ENCODE data around the gene ARPP21.

ARPP21 gene

DNA sequence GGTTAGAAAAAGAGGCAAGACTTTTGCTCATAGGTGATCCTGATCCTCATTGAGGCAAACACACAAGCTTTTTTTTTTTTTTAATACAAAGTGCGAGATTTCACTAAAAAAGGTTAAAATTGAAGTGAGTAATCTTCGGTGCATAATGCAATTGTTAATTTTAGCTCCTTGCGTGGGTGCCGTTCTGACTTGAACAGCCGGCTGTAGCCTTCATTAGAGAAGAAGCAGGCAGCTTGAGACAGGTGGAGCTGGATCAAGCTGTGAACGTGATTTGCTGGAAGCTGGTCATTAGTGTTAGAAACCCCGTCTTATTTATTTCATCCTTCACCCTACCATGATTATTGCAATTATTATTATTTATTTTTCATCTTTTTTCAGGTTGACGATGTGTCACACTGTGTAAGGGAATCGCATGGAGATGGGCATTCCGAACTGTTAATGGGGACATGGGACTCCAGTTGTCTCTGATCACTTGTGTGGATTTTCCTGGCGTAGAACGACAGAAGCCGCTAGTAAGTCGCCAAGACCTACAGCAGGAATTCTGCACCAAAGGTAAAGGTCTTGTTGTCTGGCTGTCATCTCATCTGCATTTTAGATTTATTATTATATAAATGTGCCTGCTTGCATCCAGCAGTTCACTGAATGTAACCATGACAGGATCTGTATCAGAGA is 40.2 kb downstream of the ARPP21 start:
- DNase-seq, result no peak

DNA sequence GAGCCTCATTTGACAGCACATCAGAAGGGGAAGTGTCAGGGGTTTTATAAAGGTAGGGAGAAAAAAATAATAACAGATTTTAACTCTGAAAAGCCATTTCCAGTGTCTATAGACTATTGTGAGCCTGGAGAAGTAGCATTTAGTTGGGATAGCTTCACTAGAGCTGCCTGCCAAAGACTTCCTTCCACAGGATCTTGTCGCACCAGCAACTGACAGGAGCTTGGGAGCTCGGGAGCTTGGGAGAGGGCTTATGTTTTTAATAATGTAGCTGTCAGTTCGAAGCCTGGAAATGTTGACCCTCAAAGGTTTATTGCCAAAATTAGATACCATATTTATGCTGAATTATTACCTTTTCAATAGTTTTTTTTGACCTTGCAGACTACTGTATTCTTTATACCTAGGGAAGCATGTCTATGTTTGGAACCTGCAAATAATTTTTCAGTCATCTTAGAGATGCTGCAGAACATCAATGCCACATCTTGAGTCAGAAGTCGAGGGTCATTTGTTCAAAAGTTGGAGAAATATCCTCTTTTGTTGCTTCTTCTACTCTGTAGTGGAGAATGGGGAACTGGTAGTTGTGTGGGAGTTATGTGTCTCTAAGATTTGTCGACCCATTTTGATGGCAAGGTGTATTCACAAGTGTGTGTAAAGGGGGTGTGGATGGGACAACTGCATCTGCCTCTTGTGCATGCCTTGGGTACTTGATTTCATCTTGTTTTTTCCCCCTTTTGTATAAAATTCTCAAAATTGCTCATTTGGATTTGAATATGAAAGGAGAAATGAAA is 41.7 kb downstream of the ARPP21 start:
- no peak for DNase-seq

DNA sequence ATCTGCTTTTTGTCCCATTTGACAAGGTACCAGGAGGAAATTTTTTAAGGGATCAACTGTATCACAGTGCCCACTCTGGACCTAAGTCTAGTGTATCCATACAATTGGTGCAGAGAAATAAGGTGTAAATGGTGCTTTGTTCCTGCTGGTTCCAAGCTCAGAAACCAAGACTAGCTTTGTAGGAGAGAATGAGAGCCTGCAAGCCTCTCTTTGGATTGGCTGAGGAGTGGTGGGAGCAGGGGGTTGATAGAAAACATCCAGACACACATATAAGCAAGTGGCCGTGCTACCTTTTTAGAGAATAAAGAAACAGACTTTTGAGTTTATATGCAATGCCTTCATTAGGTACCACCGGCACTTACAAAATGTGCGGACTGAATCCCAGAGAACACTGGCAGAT is 45.8 kb downstream of the ARPP21 start:
- DNase-seq, result no peak

DNA sequence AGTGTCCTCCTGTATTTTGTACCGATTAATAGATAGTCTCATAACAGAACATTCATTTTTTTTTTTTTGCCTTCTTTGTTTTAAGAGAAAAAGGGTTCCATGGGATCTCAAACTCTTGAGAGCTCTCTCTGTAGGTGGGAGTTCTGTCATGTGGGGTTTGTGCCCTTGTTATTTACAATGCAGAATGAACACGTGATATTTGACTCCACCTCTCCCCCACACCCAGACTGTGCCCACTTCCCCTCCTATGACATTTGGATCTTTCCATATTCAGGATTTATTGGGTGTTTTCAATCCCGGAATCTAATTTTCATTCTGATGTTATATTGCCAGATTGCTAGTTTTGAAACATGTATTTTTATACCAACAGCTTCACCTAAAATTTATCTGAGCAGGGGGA is 49.5 kb downstream of the ARPP21 start:
- no peak for DNase-seq

DNA sequence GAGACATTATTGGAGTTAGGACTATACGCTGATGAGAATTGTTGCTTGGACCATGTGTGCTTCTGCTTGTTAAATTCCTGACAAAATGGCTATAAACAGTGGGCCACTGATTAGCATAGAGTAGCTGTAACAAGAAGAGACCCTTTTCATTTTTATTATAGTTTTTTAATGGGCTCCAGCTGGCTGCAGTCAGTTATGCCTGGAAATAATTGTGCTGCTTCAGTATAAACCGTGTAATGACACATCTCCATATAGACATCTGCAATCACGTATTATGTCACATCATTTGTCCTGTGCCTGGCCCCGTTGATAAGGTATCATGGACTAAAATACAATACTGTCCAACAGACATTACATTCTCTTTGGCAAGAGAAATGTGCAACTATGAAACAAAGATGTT is 50.9 kb downstream of the ARPP21 start:
- DNase-seq, result no peak

DNA sequence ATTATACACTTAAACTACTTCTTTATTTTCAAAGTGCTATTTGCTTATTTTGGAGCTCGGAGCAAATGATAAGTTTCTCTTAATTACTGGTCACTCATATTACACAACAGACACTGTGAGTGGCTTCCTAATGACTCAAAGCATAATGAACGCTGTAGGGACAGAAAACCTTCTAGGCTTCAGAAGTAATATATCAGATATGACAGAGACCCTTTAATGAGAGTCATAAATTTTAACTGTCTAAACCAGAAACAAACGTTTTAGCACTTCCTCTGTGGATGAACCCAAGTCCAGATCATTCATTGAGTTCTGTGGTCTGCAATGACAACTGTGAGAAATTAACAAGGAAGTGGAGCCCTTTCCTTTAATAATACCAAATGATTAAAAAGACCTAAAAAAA is 66.6 kb downstream of the ARPP21 start:
- no peak for DNase-seq

DNA sequence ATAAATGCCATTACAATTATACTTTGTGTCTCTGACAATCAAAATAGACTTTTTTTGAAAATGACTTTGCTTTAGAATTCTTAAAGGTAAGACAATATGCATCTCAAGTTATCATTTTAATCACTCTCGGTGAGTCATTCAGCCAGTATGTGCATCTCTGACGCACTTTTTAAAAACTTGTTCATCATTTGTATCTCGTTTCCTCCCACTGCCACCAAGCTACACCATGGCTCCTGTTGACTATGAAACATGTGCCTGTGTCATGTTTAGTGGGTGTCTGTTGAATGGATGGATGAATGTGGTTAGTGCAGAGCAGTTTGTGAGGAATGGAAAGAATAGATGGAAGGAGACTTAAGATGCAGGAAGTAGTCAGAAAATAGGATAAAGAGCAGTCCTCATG is 68.6 kb downstream of the ARPP21 start:
- no peak for DNase-seq

DNA sequence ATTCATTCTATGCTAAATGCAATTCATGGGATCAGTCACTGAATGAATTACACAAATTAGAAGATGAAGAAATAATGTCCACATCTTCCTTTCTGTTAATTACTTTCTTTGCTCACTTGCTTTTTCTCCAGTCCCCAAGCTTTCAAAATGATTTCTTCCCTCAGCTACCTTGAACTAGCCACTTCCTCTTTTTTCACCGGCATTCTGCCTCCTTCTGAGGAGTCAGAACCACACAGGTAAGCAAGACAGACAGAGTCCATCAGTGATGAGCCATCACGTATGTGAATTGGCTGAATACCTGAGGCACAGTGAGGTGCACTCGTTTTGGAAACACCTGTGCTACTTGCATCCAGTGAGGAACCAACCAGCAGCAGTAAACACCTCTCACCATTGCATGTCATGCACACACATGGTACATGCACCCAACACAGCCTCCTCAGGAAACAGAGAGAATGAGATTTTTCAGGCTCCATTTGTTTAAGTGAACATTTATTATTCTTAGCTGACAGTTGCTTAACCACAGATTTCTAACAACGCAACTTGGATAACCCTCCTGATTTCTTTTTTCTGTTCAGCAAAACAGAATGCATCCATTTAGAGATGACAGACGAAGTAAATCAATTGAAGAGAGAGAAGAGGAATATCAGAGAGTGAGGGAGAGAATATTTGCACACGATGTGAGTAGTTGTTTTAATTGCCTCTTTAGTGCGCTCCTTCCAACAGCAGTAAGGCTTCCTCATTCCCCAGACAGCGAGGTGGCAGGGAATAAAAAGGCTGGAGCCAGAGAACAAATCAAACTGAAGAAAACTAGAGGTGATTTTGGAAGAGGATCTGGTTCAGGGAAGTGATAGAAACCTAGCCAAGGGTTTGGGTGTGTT is 69.3 kb downstream of the ARPP21 start:
- no peak for DNase-seq

DNA sequence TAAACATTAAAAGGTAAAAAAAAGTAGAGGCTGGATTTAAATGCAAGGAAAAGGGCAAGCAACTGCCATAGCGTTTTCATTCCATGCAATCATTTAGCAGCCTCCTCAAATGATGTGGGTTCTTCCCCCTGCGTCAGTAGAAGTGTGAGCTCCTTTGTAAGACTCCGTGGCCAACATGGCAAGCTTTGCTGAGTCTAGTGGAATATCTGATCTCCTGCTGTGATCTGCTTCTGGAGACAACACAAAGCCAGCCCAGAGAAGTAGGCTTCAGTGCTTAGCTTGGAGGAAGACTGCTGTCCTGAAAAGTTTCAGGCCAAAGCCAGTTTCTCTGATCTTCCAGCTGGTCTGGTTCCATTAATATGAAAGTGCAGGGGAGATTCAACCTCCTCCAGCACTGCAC is 70.4 kb downstream of the ARPP21 start:
- DNase-seq, result no peak

DNA sequence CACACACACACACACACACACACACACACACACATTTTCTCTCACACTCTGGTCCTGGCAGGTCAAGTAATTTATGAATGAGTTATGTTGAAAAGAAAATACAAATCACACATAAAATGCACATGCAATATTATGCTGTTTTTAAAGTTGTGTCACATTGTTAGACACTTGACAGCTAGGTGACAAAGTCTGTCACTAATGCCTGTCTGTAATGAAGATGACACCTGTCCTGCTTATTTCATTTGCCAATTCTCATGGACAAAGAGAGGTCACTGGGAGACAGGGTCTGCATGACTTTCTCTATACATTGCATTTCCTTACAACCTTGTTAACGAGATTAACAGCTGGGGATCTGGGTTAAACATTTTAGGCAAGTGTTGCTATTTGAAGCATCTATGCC is 71.2 kb downstream of the ARPP21 start:
- DNase-seq, result no peak

DNA sequence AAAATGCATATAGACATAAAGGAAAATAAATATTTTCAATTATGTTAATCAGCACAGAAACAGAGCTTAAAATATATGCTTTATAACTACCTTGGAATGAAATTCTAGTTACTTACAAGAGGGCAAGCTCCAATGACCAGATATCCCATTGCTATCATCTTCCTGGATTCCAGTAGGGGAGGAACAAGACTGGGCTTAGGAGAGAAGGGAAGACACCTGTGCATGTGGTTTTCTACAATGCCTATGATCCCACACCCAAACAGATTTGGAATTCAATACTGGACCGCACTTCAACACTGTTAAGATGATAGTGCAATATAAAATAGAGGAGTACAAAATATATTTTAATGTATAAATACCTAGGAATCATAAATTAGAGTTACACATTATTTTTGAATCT is 79.6 kb downstream of the ARPP21 start:
- DNase-seq, result no peak

DNA sequence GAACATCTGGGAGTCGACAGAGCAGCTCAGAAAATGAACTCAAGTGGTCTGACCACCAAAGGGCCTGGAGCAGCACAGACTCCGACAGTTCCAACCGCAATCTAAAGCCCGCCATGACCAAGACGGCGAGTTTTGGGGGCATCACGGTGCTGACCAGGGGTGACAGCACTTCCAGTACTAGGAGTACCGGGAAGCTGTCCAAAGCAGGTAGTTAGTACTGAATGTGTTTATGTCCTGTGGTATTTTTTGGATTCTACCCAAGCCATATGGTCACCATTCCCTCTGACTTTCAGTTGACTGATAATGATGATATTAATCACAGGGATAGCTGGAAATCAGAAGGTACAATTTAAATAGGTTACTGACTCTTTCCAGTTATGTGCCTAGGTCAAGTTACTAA is 82.3 kb downstream of the ARPP21 start:
- DNase-seq, result no peak

DNA sequence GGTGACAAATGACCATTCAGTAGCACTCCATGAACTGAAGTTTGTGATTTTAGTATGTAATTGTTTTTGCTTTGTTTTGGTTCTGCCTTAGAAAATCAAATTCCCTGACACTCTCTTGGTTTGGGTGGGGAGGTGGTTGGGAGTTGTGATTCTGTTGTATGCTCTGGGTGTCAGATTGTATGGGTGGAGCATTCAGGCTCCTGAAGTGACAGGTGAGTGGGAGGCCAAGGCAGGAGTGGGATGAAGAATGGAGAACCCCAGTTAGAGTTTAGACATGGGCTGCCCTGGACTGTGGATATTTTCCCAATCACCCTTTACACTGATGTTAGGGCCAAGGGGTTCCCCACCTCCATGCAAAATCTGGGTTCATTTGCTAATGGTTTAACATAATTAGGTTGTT is 83.6 kb downstream of the ARPP21 start:
- no peak for DNase-seq

DNA sequence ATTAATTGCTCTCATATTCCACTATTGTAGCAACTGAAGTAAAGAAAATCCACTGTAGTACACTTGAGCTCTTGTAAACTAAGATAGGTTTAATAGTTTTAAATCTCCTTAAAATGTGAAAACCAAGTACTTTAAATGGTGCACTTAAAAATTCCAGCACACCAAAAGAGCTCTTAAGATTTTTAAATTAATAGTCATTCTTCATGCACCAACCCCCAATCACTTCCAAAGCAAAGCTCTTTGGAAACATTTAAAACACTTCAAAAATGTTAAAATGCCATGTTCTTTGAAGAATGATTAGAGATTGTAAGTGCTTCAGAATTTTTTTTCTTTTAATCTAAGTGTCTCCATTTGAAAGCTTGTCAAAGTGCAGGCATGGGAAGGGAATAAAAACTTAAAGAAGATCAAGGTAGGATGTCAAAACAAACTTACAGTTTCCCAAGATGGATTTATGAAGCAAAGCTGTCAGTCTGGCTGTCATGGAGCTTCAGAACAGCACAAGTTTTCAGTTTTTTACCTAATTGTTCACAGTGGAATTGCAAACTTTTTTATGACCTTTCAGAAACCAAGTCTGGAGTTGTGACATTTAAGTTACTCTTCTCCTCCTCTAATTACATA is 84.3 kb downstream of the ARPP21 start:
- DNase-seq, result no peak

DNA sequence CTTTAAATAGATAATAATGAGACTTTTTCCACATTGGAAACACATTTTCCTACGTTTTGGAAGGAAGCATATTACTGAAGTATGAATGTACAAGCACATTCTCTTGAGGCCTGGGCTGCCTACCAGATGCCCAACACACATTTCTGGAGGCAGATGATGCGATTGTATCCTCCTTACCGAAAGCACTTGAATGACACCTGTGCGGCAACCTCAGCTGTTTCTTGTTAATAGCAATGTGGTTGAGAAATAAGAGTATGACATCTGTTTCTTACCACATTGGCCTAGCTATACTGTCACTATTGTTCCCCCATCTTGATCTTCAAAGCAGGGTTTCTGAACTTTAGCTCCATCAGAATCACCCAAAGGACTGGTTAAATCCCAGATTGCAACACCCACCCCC is 84.8 kb downstream of the ARPP21 start:
- DNase-seq, result no peak

DNA sequence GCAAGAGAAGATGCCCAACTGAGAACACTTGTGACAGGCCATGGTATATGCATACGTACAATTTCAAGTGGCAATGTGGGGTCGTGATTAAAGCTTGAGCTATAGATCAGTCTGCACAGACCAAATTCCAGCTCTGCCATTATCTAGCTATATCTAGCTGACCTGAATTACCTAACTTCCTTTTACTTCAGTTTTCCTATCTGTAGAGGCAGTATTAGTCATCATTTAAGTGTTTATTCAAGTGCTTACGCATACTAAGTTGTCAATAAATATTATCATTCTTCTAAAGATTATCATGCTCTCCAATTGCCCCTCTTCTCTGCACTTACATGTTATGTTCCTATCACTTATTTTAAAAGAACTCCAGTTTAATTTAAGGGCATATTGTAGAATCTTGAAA is 87.9 kb downstream of the ARPP21 start:
- no peak for DNase-seq

DNA sequence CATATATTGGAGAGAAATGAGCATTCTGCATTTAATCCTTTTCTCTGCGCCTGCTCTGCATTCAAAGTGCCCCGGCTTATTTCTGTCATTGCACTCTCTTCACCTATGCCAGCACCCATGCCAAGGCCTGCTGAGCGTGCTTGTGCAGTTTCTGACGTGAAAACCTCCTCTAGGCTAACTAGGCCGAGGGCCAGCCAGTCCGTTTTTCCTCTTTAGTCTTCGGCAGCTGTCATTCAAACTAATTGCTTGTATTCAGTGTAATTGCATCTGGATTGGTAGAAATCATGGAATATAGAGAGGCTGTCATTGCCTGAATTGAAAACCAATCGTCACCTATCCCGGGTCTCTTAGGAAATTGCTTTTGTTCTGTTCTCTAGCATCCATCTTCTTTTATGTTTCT is 94.0 kb downstream of the ARPP21 start:
- DNase-seq, result no peak

DNA sequence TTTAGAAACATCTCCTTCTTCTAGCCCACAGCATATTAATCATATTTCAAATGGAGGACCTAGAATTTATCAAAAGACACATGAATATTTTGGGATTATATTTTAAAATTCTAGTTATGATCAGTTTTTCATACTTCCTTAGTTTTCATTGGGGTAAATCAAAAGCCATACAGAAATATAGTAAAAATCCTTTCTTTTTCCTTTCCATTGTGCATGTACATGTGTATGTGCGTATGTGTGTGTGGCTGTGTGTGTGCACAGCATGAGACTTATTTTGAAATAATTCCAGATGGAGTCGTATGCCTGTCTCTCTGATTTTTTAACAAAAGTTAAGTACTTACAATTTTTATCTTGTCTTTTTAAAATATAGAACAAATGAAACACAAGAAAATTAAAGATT is 94.5 kb downstream of the ARPP21 start:
- DNase-seq, result no peak

DNA sequence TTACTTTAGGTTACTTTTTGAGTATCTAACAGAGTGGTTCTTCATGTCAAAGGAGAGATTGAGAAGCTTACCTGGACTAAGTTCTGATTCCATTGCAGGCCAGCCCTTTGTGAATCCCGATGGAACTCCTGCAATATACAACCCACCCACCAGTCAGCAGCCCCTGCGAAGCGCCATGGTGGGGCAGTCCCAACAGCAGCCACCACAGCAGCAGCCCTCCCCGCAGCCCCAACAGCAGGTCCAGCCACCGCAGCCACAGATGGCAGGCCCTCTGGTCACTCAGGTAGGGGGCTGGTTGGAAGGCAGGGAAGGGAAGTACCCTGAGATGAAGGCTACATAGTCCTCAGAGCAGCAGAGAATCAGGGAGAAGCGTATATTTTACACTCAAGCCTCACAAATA is 97.8 kb downstream of the ARPP21 start:
- no peak for DNase-seq

DNA sequence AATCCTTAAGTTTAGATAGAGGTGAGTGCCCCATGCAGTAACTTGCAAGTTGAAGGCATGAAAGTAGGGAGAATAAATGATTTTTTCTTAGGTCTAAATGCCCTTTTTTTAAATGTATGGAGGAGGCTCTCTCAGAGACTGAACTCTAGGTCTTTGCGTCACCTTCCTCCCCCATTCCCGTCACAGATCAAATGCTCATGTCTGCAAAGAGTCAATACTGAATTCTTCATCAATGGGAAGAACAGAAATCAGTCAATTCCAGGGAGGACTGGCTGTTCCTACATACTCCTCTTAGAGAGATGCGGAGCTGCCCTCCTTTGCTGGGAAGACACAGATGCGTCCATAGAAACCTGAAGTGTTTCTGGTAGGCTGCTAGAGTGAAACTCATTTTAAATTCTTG is 98.2 kb downstream of the ARPP21 start:
- DNase-seq, result no peak

DNA sequence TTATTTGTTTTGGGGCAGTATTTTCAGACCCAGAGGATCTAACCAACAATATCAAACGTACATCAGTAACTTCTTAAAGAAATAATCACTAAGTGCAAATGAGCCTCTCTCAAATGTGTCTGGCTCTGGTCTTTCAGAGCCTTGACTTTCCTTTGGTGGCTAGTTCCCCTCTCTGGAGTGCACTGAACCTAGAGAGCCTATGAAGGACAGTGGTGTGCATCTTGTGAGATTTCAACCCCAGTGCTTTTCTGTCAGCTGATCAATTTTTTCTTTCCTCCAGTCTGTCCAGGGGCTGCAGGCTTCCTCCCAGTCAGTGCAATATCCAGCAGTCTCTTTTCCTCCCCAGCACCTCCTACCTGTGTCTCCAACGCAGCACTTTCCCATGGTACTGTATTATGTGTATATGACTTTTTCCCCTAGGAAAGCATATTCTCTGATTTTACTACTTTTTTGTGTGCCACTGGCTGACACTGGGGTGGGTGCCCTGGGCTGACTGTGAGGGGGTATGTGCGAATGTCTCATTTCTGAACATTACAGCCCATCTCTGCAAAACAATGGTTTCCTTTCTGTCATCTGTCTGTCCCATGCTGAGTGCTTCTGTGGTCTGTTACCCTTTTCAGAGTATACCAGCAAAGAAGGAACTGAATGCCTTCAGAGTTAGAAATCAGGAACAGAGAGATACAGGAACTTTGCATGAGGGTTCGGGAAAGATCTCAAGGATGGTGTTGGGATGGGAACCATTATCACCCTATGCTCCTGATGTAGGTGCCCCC is 98.8 kb downstream of the ARPP21 start:
- no peak for DNase-seq

DNA sequence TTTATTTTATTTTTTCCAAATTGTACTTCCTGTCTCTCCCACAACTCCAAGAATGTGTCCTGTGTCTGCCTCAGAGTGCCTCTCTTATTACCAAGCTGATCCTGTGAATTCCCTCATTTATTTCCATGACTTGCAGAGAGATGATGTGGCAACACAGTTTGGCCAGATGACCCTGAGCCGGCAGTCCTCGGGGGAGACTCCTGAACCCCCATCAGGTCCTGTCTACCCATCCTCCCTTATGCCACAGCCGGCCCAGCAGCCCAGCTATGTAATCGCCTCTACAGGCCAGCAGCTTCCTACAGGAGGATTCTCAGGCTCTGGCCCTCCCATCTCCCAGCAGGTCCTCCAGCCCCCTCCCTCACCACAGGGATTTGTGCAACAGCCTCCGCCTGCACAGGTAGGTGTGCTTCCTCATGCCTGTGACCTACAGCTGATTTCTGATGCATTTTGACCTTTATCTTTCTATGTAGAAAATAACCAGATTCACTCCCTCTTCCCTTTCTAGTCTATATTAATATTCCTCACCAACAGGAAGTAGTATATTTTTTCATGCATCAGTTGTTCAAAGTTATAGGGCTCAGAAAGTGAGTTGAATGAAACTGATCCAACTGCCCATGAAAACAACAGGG is 100.0 kb downstream of the ARPP21 start:
- no peak for DNase-seq
